Uterus (tissue), 4 donors: ENCODE data around the gene PODXL. TPM values are rescaled to one million over a fixed set of nuclear protein-coding genes. Genes with fewer than 3 reads are reported as not detected.
A peak's percentile ranks its signal among the peaks of the same experiment; 100 is the strongest.

Experiments
- DNase-seq, 2 donors: peaks; one replicate each; pipeline ENCODE4 v3.0.0-alpha.2; 2019 to 2020
- H3K27ac ChIP-seq, 2 donors: fragments of 200-600 bp; sonication (generic); 1 replicate in 1 of 2; 2 replicates in 1 of 2; pipeline ENCODE4 v1.5.1; 2016 to 2018
- H3K27me3 ChIP-seq, 2 donors: fragments of 200-600 bp; sonication (generic); one replicate each; pipeline ENCODE4 v1.5.1; 2018 to 2019; ENCODE audit warnings: control low read depth in 1 of 2
- H3K36me3 ChIP-seq, 2 donors: fragments of 200-600 bp; sonication (generic); one replicate each; pipeline ENCODE4 v1.5.1; 2019; ENCODE audit warnings: control low read depth in 1 of 2
- H3K4me1 ChIP-seq, 2 donors: fragments of 200-600 bp; sonication (generic); one replicate each; pipeline ENCODE4 v1.5.1; 2018 to 2019; ENCODE audit warnings: control low read depth in 1 of 2
- H3K4me3 ChIP-seq, 2 donors: fragments of 200-600 bp; sonication (generic); 1 replicate in 1 of 2; 2 replicates in 1 of 2; pipeline ENCODE4 v1.5.1; 2018 to 2019; ENCODE audit warnings: mild to moderate bottlenecking in 1 of 2
- H3K9me3 ChIP-seq, 2 donors: fragments of 200-600 bp; sonication (generic); one replicate each; pipeline ENCODE4 v1.5.1; 2019; ENCODE audit warnings: control low read depth in 1 of 2
- POLR2A ChIP-seq, 2 donors: fragments of 450-650 bp; IDR thresholded peaks; one replicate each; pipeline ENCODE4 v1.6.1; 2016; ENCODE audit warnings: antibody characterized with exemption in 2 of 2, mild to moderate bottlenecking in 1 of 2, moderate library complexity in 1 of 2
- intact Hi-C: fragments of 100-400 bp; cut with DNase I; formaldehyde crosslinking; loops from one replicate; pipeline ENCODE4 v1.15.1; 2023; ENCODE audit warnings: low total_unique reads
- total RNA-seq, 4 donors: library from RNA; depleted of rRNA in 3 of 4; stranded (reverse); fragments of >200 nt in 3 of 4; gene quantifications; one replicate each; pipeline versions ENCODE4 v1.1.0 to v1.2.4, GENCODE V29; 2014 to 2023
- TF ChIP-seq, protein P1 (sequence below), 4 experiments: fragments of 200-600 bp in 2 of 4; fragments of 450-650 bp in 2 of 4; sonication (generic) in 2 of 4; IDR thresholded peaks; one replicate each; pipeline ENCODE4 v1.5.1; 2016 to 2019; ENCODE audit warnings: antibody characterized with exemption in 4 of 4, mild to moderate bottlenecking in 2 of 4, moderate library complexity in 1 of 4
- donor health status: DM: yes; HTN: yes; CAD: no.

Gene PODXL
- total RNA-seq, 4 donors from 2014 or later: 33.6 to 135 (median 36.1) TPM

DNA sequence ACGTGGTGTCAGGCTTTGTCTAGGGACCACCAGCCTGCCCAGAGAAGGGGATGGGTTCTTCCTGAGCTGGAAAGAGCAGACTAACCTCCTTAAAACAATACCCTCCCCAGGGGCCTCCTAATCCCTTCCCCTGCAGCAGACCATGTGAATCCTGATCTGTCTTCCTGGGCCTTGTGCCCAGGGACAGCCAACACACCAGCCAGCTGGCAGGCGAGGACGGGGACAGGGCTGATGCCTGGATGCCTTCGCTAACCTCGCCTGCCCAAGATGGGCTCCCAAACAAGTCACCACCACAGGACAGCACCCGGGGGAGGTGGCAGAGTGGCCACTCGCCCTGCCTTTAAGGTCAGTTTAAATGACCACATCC lies 17.6 kb downstream of the PODXL start:
- no peaks in the 10 kb centered on the region for H3K36me3 ChIP-seq
- no peaks in the 10 kb centered on the region for H3K9me3 ChIP-seq
- H3K4me1 ChIP-seq: no peaks in the 10 kb centered on the region
- TF ChIP-seq POLR2A (IDR thresholded peaks at IDR 0.05): no peak
- TF ChIP-seq, protein P1, sequence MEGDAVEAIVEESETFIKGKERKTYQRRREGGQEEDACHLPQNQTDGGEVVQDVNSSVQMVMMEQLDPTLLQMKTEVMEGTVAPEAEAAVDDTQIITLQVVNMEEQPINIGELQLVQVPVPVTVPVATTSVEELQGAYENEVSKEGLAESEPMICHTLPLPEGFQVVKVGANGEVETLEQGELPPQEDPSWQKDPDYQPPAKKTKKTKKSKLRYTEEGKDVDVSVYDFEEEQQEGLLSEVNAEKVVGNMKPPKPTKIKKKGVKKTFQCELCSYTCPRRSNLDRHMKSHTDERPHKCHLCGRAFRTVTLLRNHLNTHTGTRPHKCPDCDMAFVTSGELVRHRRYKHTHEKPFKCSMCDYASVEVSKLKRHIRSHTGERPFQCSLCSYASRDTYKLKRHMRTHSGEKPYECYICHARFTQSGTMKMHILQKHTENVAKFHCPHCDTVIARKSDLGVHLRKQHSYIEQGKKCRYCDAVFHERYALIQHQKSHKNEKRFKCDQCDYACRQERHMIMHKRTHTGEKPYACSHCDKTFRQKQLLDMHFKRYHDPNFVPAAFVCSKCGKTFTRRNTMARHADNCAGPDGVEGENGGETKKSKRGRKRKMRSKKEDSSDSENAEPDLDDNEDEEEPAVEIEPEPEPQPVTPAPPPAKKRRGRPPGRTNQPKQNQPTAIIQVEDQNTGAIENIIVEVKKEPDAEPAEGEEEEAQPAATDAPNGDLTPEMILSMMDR (IDR thresholded peaks at IDR 0.05): no peak
- H3K4me3 ChIP-seq: no peak overlapping the region
- intact Hi-C loops: no loop called here
- peak overlapping the region; percentile 68 to 71 for H3K27ac ChIP-seq
- DNase-seq: no peak
- no peaks in the 10 kb centered on the region for H3K27me3 ChIP-seq

GRCh38 chr7:131538071-131538812 lies 18.2 kb downstream of the PODXL start:
- Histone ChIP-seq H3K9me3 (no peaks in the 10 kb centered on the region), H3K36me3 (no peaks in the 10 kb centered on the region), H3K27me3 (no peaks in the 10 kb centered on the region), H3K4me1 (no peaks in the 10 kb centered on the region), H3K4me3 (no peak overlapping the region), H3K27ac (peak overlapping the region; percentile 68 to 71)
- TF ChIP-seq, protein P1 (IDR thresholded peaks at IDR 0.05): no peak
- TF ChIP-seq POLR2A (IDR thresholded peaks at IDR 0.05): no peak
- intact Hi-C loops: no loop called here
- no peak for DNase-seq

DNA sequence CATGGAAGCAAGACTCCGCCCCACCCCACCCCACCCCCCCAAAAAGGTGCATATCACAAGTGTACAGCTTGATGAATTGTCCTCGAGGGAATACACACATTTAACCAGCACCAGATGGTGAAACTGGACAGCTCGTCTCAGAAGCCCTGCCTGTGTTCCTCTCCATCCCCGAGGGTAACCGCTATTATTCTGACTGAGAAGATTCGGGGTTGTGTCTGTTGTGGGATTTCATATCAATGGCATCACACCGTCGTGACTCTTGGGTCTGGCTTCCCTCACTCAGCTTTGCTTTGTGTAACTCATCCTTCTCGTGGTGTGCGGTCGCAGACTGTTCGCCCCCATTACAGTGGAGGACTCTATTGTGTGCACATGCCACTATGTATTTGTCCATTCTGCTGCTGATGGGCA lies 18.9 kb downstream of the PODXL start:
- no peak for DNase-seq
- no peaks in the 10 kb centered on the region for H3K9me3 ChIP-seq
- H3K4me3 ChIP-seq: no peak overlapping the region
- no peaks in the 10 kb centered on the region for H3K4me1 ChIP-seq
- H3K36me3 ChIP-seq: no peaks in the 10 kb centered on the region
- intact Hi-C loops: no loop called here
- TF ChIP-seq POLR2A (IDR thresholded peaks at IDR 0.05): no peak
- TF ChIP-seq, protein P1 (IDR thresholded peaks at IDR 0.05): no peak
- no peaks in the 10 kb centered on the region for H3K27me3 ChIP-seq
- peak overlapping the region; percentile 68 to 71 for H3K27ac ChIP-seq

- DNase-seq: no peak
These were observed 20.0 kb downstream of the PODXL start for GRCh38 chr7:131536361-131536849.

More at GRCh38 chr7:131536361-131536849, 20.0 kb downstream of the PODXL start:
- Histone ChIP-seq H3K4me3 (no peak overlapping the region), H3K36me3 (no peaks in the 10 kb centered on the region), H3K27me3 (no peaks in the 10 kb centered on the region), H3K9me3 (no peaks in the 10 kb centered on the region), H3K4me1 (no peaks in the 10 kb centered on the region), H3K27ac (peak overlapping the region in 1 of 2 donors; percentile 35)
- intact Hi-C loops: no loop called here
- TF ChIP-seq, protein P1 (IDR thresholded peaks at IDR 0.05): no peak
- TF ChIP-seq POLR2A (IDR thresholded peaks at IDR 0.05): no peak
